ENCODE results near the gene CAND1.

The CAND1 gene

DNA sequence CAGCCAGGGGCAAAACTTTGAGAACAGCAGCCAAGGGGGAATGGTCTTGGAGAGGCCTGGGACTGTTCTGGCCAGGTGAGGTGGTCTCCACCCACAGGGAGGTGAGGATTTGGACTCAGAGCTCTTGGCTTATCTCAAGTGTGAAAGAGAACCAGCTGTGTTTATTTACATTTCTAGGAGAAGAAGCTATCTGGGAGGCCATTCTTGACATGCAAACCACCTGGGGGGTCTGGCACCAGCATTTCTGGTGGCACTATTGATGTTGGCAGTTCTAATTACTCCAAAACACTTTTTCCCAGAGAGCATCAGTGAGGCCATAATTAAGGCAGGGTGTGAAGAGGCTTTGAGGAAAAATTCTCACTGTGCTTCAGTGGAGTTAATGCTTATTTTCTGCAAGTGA, 95.1 kb downstream of the CAND1 start:
- no peak overlapping the region for H3K27ac ChIP-seq
- TF ChIP-seq ZFX (IDR thresholded peaks at IDR 0.05) = no peak
- TF ChIP-seq, protein P1, sequence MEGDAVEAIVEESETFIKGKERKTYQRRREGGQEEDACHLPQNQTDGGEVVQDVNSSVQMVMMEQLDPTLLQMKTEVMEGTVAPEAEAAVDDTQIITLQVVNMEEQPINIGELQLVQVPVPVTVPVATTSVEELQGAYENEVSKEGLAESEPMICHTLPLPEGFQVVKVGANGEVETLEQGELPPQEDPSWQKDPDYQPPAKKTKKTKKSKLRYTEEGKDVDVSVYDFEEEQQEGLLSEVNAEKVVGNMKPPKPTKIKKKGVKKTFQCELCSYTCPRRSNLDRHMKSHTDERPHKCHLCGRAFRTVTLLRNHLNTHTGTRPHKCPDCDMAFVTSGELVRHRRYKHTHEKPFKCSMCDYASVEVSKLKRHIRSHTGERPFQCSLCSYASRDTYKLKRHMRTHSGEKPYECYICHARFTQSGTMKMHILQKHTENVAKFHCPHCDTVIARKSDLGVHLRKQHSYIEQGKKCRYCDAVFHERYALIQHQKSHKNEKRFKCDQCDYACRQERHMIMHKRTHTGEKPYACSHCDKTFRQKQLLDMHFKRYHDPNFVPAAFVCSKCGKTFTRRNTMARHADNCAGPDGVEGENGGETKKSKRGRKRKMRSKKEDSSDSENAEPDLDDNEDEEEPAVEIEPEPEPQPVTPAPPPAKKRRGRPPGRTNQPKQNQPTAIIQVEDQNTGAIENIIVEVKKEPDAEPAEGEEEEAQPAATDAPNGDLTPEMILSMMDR (conservative IDR thresholded peaks at IDR 0.05) = no peak

DNA sequence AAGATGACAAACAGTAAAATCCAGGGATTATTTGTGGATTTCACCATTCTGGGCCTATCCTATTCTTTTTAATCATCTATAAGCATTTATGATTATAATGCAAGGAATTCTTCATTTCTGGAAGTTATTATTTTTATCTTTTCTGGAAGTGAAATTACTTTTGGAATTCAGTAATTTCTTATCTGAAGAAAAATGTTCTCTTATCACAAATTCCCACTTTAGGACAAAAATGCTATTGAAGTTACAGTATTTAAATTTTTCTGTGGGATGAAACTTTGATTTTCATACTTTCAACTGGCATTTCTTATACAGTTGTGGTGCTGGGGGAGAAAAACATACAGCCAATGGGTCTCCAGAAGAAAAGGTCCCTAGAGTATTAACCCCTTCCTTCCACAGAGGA, 96.0 kb downstream of the CAND1 start:
- H3K27ac ChIP-seq = no peak overlapping the region
- no peak for TF ChIP-seq ZFX (IDR thresholded peaks at IDR 0.05)
- TF ChIP-seq, protein P1 (conservative IDR thresholded peaks at IDR 0.05) = no peak

DNA sequence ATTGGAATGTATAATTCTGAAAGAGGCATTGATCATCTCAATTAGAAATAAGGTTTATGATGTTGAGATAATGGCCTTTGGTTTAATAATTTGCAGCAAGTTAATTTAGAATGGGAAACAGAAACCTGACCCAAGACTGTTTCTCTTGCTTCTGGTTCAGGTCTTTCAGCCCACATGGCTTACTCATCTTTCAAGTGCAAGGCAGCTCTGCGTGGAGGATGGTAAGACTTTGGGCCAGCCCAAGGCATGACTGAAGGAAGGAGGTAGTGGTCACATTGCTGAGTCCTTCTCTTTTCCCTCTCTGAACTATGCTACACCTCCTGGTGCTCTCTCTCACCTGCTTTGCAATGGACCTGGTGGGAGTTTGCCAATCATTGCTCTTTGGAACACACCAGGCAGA, 98.7 kb downstream of the CAND1 start:
- H3K27ac ChIP-seq = no peak overlapping the region
- TF ChIP-seq, protein P1 (conservative IDR thresholded peaks at IDR 0.05) = no peak
- TF ChIP-seq ZFX (IDR thresholded peaks at IDR 0.05) = no peak

Data from C4-2B (cell line).